Neural crest cell (in vitro differentiated cells): Measurements from ENCODE around the gene ASCC3. TPM values are rescaled to one million over a fixed set of nuclear protein-coding genes. Genes with fewer than 3 reads are reported as not detected.

Experiments used
- DNase-seq: peaks from one replicate; pipeline ENCODE4 v3.0.0; 2021; ENCODE audit warnings: low read depth, mixed read lengths, low spot score
- H3K27ac Mint-ChIP-seq: one replicate; pipeline ENCODE4 v1.8.0; 2021; ENCODE audit warnings: mild to moderate bottlenecking, mixed read lengths; ENCODE audit not compliant: unreplicated experiment
- H3K27me3 Mint-ChIP-seq: 2 replicates; pipeline ENCODE4 v1.8.0; 2021; ENCODE audit warnings: low read depth, mild to moderate bottlenecking, mixed read lengths
- H3K36me3 Mint-ChIP-seq: 2 replicates; pipeline ENCODE4 v1.8.0; 2021; ENCODE audit warnings: low read depth, mild to moderate bottlenecking, mixed read lengths
- H3K4me1 Mint-ChIP-seq: 2 replicates; pipeline ENCODE4 v1.8.0; 2021; ENCODE audit warnings: mixed read lengths
- H3K4me3 Mint-ChIP-seq: one replicate; pipeline ENCODE4 v1.8.0; 2021; ENCODE audit warnings: mild to moderate bottlenecking, mixed read lengths
- H3K9me3 Mint-ChIP-seq: 2 replicates; pipeline ENCODE4 v1.8.0; 2021; ENCODE audit warnings: mixed read lengths
- CTCF ChIP-seq: fragments of 200-600 bp; sonication (generic); conservative IDR thresholded peaks from 2 replicates; pipeline ENCODE4 v1.5.0; 2021; ENCODE audit warnings: antibody characterized with exemption, mild to moderate bottlenecking
- total RNA-seq: library from RNA; stranded (reverse); gene quantifications from 2 replicates; pipeline ENCODE4 v1.2.1, GENCODE V29; 2021

Gene ASCC3
- total RNA-seq, 1 donor from 2014 or later: 31.4 TPM

- no peaks in the 10 kb centered on the region for H3K9me3 Mint-ChIP-seq
- no peak for TF ChIP-seq CTCF
- no peak for DNase-seq
- H3K27me3 Mint-ChIP-seq: no peaks in the 10 kb centered on the region
- H3K4me1 Mint-ChIP-seq: no peaks in the 10 kb centered on the region
- H3K4me3 Mint-ChIP-seq: no peak overlapping the region
- H3K36me3 Mint-ChIP-seq: peaks cover 13% of the 10 kb centered on the region
- no peak overlapping the region for H3K27ac Mint-ChIP-seq
Observed at GRCh38 chr6:100565439-100566104, 315.6 kb downstream of the ASCC3 start.

- DNase-seq: no peak
- peaks cover 2% of the 10 kb centered on the region for H3K36me3 Mint-ChIP-seq
- no peaks in the 10 kb centered on the region for H3K9me3 Mint-ChIP-seq
- no peak overlapping the region for H3K27ac Mint-ChIP-seq
- no peak for TF ChIP-seq CTCF
- H3K4me3 Mint-ChIP-seq: no peak overlapping the region
- H3K27me3 Mint-ChIP-seq: no peaks in the 10 kb centered on the region
- no peaks in the 10 kb centered on the region for H3K4me1 Mint-ChIP-seq
Observed at GRCh38 chr6:100559859-100560258, 321.3 kb downstream of the ASCC3 start.

DNA sequence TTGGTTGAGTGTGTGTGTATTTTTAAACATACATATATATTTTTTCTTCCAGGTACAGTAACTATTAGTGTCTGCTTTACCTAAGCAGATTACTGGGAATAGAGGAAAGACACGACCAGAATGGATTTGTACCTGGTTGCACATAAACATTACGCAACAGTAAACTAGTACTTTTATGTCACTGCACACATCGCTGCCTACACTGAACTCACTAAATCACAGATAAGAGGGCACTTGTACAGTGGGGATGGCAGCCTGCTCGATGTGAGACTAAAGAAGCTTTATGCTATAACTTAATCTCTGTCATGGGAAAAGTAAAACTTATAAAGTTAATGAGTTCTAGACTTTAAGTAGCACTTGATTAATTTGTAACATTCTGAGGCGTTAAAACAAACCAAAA, 326.9 kb downstream of the ASCC3 start:
- H3K27ac Mint-ChIP-seq: no peak overlapping the region
- no peak for DNase-seq
- TF ChIP-seq CTCF: no peak
- no peaks in the 10 kb centered on the region for H3K27me3 Mint-ChIP-seq
- H3K36me3 Mint-ChIP-seq: no peaks in the 10 kb centered on the region
- no peak overlapping the region for H3K4me3 Mint-ChIP-seq
- peaks cover 12% of the 10 kb centered on the region for H3K4me1 Mint-ChIP-seq
- H3K9me3 Mint-ChIP-seq: no peaks in the 10 kb centered on the region

DNA sequence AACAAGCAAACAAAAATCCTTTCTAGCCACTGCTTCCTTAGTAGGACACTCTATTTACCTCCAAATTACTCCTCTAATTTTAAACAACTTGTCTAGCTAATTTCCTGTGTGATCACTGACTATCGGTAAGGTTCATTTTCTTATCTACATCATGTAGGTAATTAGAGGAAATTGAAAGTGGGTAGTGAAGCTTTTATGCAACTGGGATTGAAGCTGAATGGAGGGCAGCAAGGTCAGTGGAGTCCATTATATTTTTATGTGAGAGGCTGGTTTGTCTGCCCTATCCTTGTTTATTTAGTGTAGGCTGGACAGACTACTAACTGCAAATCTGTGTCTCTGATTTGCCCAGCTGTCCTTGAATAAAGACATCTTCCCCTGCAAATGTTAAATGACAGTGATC, 327.9 kb downstream of the ASCC3 start:
- H3K36me3 Mint-ChIP-seq: no peaks in the 10 kb centered on the region
- TF ChIP-seq CTCF: no peak
- H3K4me3 Mint-ChIP-seq: no peak overlapping the region
- no peak for DNase-seq
- H3K27me3 Mint-ChIP-seq: no peaks in the 10 kb centered on the region
- H3K9me3 Mint-ChIP-seq: no peaks in the 10 kb centered on the region
- H3K27ac Mint-ChIP-seq: no peak overlapping the region
- peaks cover 12% of the 10 kb centered on the region for H3K4me1 Mint-ChIP-seq

GRCh38 chr6:100549406-100550167, 331.5 kb downstream of the ASCC3 start:
- no peak overlapping the region for H3K27ac Mint-ChIP-seq
- TF ChIP-seq CTCF: no peak
- no peaks in the 10 kb centered on the region for H3K36me3 Mint-ChIP-seq
- no peak overlapping the region for H3K4me3 Mint-ChIP-seq
- DNase-seq: no peak
- peaks cover 12% of the 10 kb centered on the region for H3K4me1 Mint-ChIP-seq
- H3K9me3 Mint-ChIP-seq: no peaks in the 10 kb centered on the region
- no peaks in the 10 kb centered on the region for H3K27me3 Mint-ChIP-seq
